Measurements from ENCODE around the gene PLEKHG1.

DNA sequence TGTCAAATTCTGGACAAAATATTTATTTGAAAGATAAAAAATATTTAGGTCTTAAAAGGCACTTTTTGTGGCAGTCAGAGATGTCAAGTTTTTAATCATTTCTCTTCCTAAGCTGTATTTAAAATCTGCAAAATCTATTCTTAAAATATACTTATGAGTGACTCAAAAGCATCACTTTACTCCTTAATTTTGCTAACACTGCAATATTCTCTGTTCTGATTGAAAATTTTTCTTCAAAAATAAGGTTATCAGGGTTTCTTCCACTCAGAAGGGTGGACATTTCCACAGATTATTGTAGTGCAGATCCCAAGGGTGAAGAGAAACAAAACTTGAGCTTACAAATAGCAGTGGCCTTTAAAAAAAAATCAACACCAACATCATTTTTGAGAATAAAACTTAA lies 27.5 kb downstream of the PLEKHG1 start:
- TF ChIP-seq, protein P1, sequence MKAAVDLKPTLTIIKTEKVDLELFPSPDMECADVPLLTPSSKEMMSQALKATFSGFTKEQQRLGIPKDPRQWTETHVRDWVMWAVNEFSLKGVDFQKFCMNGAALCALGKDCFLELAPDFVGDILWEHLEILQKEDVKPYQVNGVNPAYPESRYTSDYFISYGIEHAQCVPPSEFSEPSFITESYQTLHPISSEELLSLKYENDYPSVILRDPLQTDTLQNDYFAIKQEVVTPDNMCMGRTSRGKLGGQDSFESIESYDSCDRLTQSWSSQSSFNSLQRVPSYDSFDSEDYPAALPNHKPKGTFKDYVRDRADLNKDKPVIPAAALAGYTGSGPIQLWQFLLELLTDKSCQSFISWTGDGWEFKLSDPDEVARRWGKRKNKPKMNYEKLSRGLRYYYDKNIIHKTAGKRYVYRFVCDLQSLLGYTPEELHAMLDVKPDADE (IDR thresholded peaks at IDR 0.05): no peak
- TF ChIP-seq, protein P2, sequence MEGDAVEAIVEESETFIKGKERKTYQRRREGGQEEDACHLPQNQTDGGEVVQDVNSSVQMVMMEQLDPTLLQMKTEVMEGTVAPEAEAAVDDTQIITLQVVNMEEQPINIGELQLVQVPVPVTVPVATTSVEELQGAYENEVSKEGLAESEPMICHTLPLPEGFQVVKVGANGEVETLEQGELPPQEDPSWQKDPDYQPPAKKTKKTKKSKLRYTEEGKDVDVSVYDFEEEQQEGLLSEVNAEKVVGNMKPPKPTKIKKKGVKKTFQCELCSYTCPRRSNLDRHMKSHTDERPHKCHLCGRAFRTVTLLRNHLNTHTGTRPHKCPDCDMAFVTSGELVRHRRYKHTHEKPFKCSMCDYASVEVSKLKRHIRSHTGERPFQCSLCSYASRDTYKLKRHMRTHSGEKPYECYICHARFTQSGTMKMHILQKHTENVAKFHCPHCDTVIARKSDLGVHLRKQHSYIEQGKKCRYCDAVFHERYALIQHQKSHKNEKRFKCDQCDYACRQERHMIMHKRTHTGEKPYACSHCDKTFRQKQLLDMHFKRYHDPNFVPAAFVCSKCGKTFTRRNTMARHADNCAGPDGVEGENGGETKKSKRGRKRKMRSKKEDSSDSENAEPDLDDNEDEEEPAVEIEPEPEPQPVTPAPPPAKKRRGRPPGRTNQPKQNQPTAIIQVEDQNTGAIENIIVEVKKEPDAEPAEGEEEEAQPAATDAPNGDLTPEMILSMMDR (conservative IDR thresholded peaks at IDR 0.05; ENCODE audit: low read depth in 2 of 2): no peak
- no peak for TF ChIP-seq EZH2phosphoT487 (IDR thresholded peaks at IDR 0.05; ENCODE audit: unreplicated experiment)
